Endometrial microvascular endothelial cells (primary cell): ENCODE results near the gene SHISA4. TPM values are rescaled to one million over a fixed set of nuclear protein-coding genes. Genes with fewer than 3 reads are reported as not detected.

Experiments
- total RNA-seq: library from RNA; depleted of rRNA; stranded (reverse); fragments of >200 nt; gene quantifications from one replicate; pipeline ENCODE4 v1.2.3, GENCODE V29; 2015; ENCODE audit errors: inconsistent ontology term

SHISA4 gene
- total RNA-seq, 1 donor from 2014 or later, result 33.5 TPM

Other genes with a start within 250 kb of the SHISA4 start
- 31.1 TPM for gene IPO9, start 59.7 kb upstream of the SHISA4 start, total RNA-seq
- 0.19 TPM for gene LMOD1, start 57.6 kb downstream of the SHISA4 start, total RNA-seq
- 84.6 TPM for gene TIMM17A, start 66.6 kb downstream of the SHISA4 start, total RNA-seq
- gene RNPEP, start 93.8 kb downstream of the SHISA4 start, total RNA-seq, result 90.5 TPM
- gene ELF3, start 121.7 kb downstream of the SHISA4 start, total RNA-seq, result not detected
- not detected for gene GPR37L1, start 234.0 kb downstream of the SHISA4 start, total RNA-seq